Osteoblast (primary cell): ENCODE results near the gene TUBB4A. TPM values are rescaled to one million over a fixed set of nuclear protein-coding genes. Genes with fewer than 3 reads are reported as not detected.

ENCODE experiments used
- DNase-seq: peaks from one replicate; pipeline ENCODE4 v3.0.0; 2011; ENCODE audit warnings: low spot score, mixed read lengths; ENCODE audit not compliant: insufficient read length; ENCODE audit errors: missing footprints
- H2AFZ ChIP-seq: 2 replicates; pipeline ENCODE4 v1.6.0; 2011; ENCODE audit warnings: mild to moderate bottlenecking, low read length
- H3K27ac ChIP-seq: 2 replicates; pipeline ENCODE4 v1.5.1; 2011; ENCODE audit warnings: mild to moderate bottlenecking, low read depth, low read length, moderate library complexity
- H3K27me3 ChIP-seq: 2 replicates; pipeline ENCODE4 v1.6.0; 2012; ENCODE audit warnings: mild to moderate bottlenecking, control low read depth, inconsistent platforms, low read length, moderate library complexity; ENCODE audit not compliant: insufficient read depth
- H3K36me3 ChIP-seq: 2 replicates; pipeline ENCODE4 v1.5.1; 2011; ENCODE audit warnings: mild to moderate bottlenecking, low read length, control low read depth, moderate library complexity; ENCODE audit not compliant: insufficient read depth
- H3K4me1 ChIP-seq: 2 replicates; pipeline ENCODE4 v1.5.1; 2011; ENCODE audit warnings: mild to moderate bottlenecking, low read length, control low read depth, moderate library complexity; ENCODE audit not compliant: insufficient read depth
- H3K4me2 ChIP-seq: 2 replicates; pipeline ENCODE4 v1.6.0; 2011; ENCODE audit warnings: mild to moderate bottlenecking, low read length; ENCODE audit not compliant: insufficient read depth
- H3K4me3 ChIP-seq: fragments of 200-600 bp; sonication (generic); 3 replicates; pipeline ENCODE4 v1.5.1; 2012; ENCODE audit warnings: mild to moderate bottlenecking, low read length, inconsistent platforms; ENCODE audit not compliant: insufficient read depth
- H3K79me2 ChIP-seq: 2 replicates; pipeline ENCODE4 v1.6.0; 2012; ENCODE audit warnings: mild to moderate bottlenecking, low read length, control low read depth, inconsistent platforms; ENCODE audit not compliant: insufficient read depth
- H3K9me3 ChIP-seq: 2 replicates; pipeline ENCODE4 v1.5.1; 2011; ENCODE audit warnings: low read depth, low read length, control low read depth
- H4K20me1 ChIP-seq: 2 replicates; pipeline ENCODE4 v1.6.0; 2012; ENCODE audit warnings: mild to moderate bottlenecking, low read length, control low read depth; ENCODE audit not compliant: insufficient read depth
- total RNA-seq: library from RNA; depleted of rRNA; stranded (reverse); fragments of >200 nt; gene quantifications from 2 replicates; pipeline ENCODE4 v1.2.3, GENCODE V29; 2012
- TF ChIP-seq, protein P1 (sequence below): IDR thresholded peaks from 2 replicates; pipeline ENCODE4 v1.5.1; 2011; ENCODE audit warnings: mild to moderate bottlenecking, low read depth, low read length, moderate library complexity; ENCODE audit errors: extremely low read depth

TUBB4A gene
- total RNA-seq, 1 donor: not detected

- TF ChIP-seq, protein P1, sequence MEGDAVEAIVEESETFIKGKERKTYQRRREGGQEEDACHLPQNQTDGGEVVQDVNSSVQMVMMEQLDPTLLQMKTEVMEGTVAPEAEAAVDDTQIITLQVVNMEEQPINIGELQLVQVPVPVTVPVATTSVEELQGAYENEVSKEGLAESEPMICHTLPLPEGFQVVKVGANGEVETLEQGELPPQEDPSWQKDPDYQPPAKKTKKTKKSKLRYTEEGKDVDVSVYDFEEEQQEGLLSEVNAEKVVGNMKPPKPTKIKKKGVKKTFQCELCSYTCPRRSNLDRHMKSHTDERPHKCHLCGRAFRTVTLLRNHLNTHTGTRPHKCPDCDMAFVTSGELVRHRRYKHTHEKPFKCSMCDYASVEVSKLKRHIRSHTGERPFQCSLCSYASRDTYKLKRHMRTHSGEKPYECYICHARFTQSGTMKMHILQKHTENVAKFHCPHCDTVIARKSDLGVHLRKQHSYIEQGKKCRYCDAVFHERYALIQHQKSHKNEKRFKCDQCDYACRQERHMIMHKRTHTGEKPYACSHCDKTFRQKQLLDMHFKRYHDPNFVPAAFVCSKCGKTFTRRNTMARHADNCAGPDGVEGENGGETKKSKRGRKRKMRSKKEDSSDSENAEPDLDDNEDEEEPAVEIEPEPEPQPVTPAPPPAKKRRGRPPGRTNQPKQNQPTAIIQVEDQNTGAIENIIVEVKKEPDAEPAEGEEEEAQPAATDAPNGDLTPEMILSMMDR: no peak
- H3K27ac ChIP-seq: no peak overlapping the region
- no peak overlapping the region for H2AFZ ChIP-seq
- H3K9me3 ChIP-seq: peaks cover 2% of the 10 kb centered on the region
- H3K27me3 ChIP-seq: peaks cover under 1% of the 10 kb centered on the region
- H4K20me1 ChIP-seq: no peaks in the 10 kb centered on the region
- DNase-seq: peak; percentile 74
- no peaks in the 10 kb centered on the region for H3K79me2 ChIP-seq
- H3K36me3 ChIP-seq: peaks cover 2% of the 10 kb centered on the region
- H3K4me1 ChIP-seq: peaks cover 8% of the 10 kb centered on the region
- peak overlapping the region; percentile 83 for H3K4me2 ChIP-seq
- H3K4me3 ChIP-seq: peak overlapping the region; percentile 76
Observed at GRCh38 chr19:6458695-6459261, 43.3 kb downstream of the TUBB4A start.

DNA sequence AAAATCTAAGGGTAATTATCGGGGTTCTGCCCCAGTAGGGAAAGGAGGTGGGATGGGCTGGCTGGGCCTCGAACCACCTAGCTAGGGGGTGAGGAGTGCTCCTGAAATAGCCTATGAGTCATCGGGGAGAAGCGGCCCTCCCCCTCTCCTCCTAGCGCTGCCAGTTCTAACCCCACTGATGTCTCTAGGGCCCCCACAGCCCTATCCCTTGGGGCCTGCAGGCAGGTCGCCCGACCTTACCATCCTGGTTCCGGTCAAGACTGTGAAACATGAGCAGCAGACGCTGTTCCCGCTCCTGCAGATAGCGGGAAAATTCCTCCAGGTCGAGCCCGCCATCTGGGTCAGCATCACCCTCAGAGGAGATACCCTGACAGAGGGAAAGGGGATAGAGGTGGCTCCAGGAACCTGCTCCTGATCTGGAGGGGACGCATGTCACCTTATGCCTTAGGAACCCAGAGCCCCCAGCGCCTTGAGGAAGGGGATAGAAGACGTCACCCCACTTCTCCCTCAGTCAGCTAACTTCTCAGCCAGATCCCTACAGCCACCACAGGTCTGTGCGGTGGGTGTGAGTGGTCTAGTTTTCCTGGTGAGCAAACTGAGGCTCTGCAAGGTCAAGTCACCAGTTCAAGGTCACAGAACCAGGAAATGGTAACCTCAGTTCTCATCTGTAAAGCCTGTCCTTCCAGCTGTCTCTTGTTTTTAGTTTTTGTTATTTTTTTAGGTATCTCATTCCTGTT, 44.0 kb downstream of the TUBB4A start:
- H3K4me1 ChIP-seq: peaks cover 8% of the 10 kb centered on the region
- TF ChIP-seq, protein P1: no peak
- no peaks in the 10 kb centered on the region for H4K20me1 ChIP-seq
- no peak overlapping the region for H3K27ac ChIP-seq
- H3K4me2 ChIP-seq: no peak overlapping the region
- DNase-seq: peak; percentile 79
- H3K9me3 ChIP-seq: peaks cover 2% of the 10 kb centered on the region
- no peak overlapping the region for H3K4me3 ChIP-seq
- no peaks in the 10 kb centered on the region for H3K79me2 ChIP-seq
- H3K36me3 ChIP-seq: peaks cover 2% of the 10 kb centered on the region
- no peak overlapping the region for H2AFZ ChIP-seq
- no peaks in the 10 kb centered on the region for H3K27me3 ChIP-seq

DNA sequence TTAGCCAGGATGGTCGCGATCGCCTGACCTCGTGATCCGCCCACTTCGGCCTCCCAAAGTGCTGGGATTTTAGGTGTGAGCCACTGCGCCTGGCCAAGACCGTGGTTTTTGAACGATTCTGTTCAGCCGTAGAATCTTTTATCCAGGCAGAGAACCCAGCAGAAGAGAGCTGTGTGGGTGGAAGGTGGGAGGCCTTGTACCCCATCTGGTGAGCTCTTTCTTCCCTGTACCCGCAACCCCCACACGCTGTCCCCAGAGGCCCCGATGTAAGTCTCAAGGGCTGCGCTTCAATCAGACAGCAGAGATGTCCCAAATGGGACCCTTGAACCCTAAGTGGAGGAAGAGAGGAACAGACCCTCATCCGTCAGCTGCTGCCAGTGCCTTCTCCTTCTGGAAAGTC, 46.2 kb downstream of the TUBB4A start:
- no peak overlapping the region for H3K27ac ChIP-seq
- no peak overlapping the region for H3K4me3 ChIP-seq
- no peak overlapping the region for H2AFZ ChIP-seq
- no peaks in the 10 kb centered on the region for H3K27me3 ChIP-seq
- peaks cover 2% of the 10 kb centered on the region for H3K36me3 ChIP-seq
- TF ChIP-seq, protein P1: no peak
- peak; percentile 13 for DNase-seq
- no peaks in the 10 kb centered on the region for H4K20me1 ChIP-seq
- H3K4me2 ChIP-seq: no peak overlapping the region
- H3K79me2 ChIP-seq: no peaks in the 10 kb centered on the region
- peaks cover 2% of the 10 kb centered on the region for H3K9me3 ChIP-seq
- peaks cover 8% of the 10 kb centered on the region for H3K4me1 ChIP-seq

DNA sequence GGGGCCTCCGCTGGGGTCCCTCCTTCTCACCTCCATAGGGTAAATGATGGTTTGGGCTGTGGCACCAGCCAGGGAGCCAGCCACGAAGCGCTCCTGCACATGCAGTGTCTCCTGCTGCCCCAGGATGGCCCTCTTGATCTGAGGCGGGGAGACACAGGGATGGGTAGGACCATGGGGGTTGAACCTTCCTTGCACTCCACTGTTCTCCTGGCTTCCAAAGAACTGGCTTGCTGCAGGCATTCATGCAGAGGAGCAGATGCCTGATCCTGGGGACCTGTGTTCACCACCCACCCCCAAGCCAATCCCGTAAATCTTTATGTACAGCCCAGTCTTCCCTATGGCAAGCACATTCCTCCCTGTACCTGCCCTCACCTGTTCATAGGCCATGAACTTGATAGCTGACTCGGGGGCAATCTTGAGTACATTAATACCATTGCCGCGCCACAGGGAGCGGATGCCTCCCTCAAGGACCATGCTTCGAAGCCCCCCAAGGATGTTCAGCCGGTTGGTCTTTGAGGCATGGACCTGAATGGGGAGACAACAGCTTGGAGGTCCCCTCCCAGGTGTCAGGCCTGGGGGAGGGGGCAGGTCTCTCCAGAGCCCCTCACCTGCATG, 48.1 kb downstream of the TUBB4A start:
- Histone ChIP-seq H3K27me3 (no peaks in the 10 kb centered on the region), H3K27ac (no peak overlapping the region), H3K4me1 (no peaks in the 10 kb centered on the region), H4K20me1 (no peaks in the 10 kb centered on the region), H3K4me2 (no peak overlapping the region), H3K4me3 (no peak overlapping the region), H2AFZ (no peak overlapping the region), H3K9me3 (peaks cover 2% of the 10 kb centered on the region), H3K79me2 (no peaks in the 10 kb centered on the region), H3K36me3 (peaks cover 2% of the 10 kb centered on the region)
- TF ChIP-seq, protein P1: no peak
- DNase-seq: peak; percentile 38
